ENCODE data around the gene IL3.

DNA sequence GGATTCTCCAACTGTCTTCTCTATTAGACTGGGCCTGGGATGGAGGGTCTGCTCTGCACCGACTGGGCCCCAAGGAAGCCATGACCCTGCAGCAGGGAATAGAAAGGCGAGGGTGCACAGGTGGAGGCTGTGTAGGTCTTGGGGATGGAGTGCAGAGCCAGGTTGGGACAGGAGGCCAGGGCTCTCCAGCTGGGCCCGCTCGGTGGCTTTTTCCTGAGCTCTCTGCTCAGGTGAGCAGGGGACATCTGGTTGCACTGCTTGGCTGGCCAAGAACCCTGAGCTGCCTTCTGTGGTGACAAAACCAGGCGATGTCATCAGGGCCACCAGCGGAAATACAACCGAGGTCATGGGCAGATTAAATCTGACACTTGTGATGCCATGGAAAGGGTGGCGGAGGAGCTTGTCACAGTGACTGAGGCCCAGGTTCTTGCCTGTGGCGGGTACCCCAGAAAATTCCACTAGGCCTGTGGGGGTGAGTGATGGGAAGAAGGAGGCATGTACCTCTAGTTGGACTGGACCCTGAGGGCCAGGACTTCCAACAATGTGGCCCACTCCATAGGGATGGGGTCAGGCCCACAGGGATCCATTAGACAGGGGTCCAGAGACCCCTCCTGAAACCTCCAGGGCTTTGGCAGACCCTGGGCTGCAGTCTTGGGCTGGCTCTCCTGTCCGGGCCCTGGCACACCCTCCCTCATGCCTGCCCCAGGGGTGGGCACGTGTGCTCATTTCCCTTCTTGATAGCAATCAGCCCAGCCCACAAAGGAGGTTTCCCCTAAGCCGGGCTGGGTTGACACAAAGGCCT is 4.4 kb upstream of the IL3 start:
- TF ChIP-seq, protein P1, sequence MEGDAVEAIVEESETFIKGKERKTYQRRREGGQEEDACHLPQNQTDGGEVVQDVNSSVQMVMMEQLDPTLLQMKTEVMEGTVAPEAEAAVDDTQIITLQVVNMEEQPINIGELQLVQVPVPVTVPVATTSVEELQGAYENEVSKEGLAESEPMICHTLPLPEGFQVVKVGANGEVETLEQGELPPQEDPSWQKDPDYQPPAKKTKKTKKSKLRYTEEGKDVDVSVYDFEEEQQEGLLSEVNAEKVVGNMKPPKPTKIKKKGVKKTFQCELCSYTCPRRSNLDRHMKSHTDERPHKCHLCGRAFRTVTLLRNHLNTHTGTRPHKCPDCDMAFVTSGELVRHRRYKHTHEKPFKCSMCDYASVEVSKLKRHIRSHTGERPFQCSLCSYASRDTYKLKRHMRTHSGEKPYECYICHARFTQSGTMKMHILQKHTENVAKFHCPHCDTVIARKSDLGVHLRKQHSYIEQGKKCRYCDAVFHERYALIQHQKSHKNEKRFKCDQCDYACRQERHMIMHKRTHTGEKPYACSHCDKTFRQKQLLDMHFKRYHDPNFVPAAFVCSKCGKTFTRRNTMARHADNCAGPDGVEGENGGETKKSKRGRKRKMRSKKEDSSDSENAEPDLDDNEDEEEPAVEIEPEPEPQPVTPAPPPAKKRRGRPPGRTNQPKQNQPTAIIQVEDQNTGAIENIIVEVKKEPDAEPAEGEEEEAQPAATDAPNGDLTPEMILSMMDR (IDR thresholded peaks at IDR 0.05) = no peak
- no peak for TF ChIP-seq POLR2A (IDR thresholded peaks at IDR 0.05)
- no peak for TF ChIP-seq POLR2AphosphoS5 (IDR thresholded peaks at IDR 0.05; ENCODE audit: insufficient read depth in 1 of 2, low read depth in 1 of 2)

Measured in vagina (tissue), 2 donors.